Tibial artery (tissue), 4 donors: ENCODE measurements around the gene PLPP7.

Experiments used
- DNase-seq, 2 donors: peaks; one replicate each; pipeline ENCODE4 v3.0.0-alpha.2; 2019
- H3K27ac ChIP-seq, 2 donors: fragments of 200-600 bp; sonication (generic) in 1 of 2; 1 replicate in 1 of 2; 2 replicates in 1 of 2; pipeline ENCODE4 v1.5.1; 2018 to 2019; ENCODE audit warnings: mild to moderate bottlenecking in 1 of 2
- H3K27me3 ChIP-seq, 2 donors: fragments of 200-600 bp; sonication (generic) in 1 of 2; one replicate each; pipeline versions ENCODE4 v1.5.1 to v1.6.0; 2016 to 2019
- H3K36me3 ChIP-seq, 3 donors: fragments of 200-600 bp; sonication (generic) in 2 of 3; one replicate each; pipeline ENCODE4 v1.5.1; 2016 to 2019; ENCODE audit warnings: mild to moderate bottlenecking in 2 of 3
- H3K4me1 ChIP-seq, 4 donors: fragments of 200-600 bp; sonication (generic) in 2 of 4; 1 replicate in 3 of 4; 2 replicates in 1 of 4; pipeline ENCODE4 v1.5.1; 2016 to 2019
- H3K4me3 ChIP-seq, 2 donors: fragments of 200-600 bp; sonication (generic) in 1 of 2; 1 replicate in 1 of 2; 2 replicates in 1 of 2; pipeline ENCODE4 v1.5.1; 2018 to 2019; ENCODE audit warnings: mild to moderate bottlenecking in 2 of 2
- H3K9me3 ChIP-seq, 3 donors: fragments of 200-600 bp; sonication (generic) in 1 of 3; one replicate each; pipeline ENCODE4 v1.5.1; 2016 to 2019
- intact Hi-C: fragments of 100-400 bp; cut with DNase I; formaldehyde crosslinking; loops from one replicate; pipeline ENCODE4 v1.15.0; 2023; ENCODE audit warnings: low total_unique reads
- TF ChIP-seq, protein P1 (sequence below), 2 experiments: fragments of 200-600 bp in 1 of 2; fragments of 450-650 bp in 1 of 2; IDR thresholded peaks; one replicate each; pipeline ENCODE4 v1.5.1; 2017 to 2019; ENCODE audit warnings: antibody characterized with exemption in 2 of 2, mild to moderate bottlenecking in 1 of 2, moderate library complexity in 1 of 2

Gene PLPP7

DNA sequence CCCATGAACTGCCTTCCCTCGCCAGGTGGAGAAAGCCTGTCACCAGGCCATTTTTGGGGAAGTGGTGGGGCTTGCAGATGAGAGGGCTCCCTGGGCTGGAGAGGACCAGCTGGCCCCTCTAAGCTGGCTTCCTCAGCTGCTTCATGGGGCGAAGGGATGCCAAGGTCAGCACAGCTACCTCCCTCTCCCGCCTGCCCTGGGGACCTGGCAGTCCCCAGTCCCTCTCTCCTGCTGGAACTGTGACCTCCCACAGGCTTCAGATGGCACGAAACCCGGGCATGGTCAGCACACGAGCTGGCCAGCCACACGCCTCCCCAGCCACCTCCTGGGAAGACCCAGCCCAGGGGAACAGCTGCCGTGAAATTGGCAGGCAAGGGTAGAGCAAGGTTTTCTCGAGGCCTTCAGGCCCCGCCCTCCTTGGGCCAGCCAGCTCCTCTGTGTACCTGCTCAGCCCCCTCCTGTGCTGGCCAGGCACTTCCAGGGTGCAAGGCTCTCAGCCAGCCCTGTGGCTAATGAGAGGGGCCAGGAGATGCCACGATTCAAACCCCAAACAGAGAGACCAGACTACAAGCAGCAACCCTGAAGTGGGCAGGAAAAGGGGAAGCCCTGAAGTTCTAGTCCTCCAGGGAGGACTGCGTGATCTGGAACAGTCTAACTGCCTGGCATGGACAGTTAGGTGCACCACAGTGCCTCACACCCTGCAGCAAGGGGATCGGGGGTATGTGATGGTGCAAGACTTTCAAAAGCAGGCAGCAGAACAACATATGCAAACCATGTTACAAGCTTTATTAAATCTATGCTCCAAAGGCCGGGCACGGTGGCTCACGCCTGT lies 12.9 kb downstream of the PLPP7 start:
- no peak overlapping the region for H3K4me3 ChIP-seq
- intact Hi-C loops, result no loop called here
- TF ChIP-seq, protein P1, sequence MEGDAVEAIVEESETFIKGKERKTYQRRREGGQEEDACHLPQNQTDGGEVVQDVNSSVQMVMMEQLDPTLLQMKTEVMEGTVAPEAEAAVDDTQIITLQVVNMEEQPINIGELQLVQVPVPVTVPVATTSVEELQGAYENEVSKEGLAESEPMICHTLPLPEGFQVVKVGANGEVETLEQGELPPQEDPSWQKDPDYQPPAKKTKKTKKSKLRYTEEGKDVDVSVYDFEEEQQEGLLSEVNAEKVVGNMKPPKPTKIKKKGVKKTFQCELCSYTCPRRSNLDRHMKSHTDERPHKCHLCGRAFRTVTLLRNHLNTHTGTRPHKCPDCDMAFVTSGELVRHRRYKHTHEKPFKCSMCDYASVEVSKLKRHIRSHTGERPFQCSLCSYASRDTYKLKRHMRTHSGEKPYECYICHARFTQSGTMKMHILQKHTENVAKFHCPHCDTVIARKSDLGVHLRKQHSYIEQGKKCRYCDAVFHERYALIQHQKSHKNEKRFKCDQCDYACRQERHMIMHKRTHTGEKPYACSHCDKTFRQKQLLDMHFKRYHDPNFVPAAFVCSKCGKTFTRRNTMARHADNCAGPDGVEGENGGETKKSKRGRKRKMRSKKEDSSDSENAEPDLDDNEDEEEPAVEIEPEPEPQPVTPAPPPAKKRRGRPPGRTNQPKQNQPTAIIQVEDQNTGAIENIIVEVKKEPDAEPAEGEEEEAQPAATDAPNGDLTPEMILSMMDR (IDR thresholded peaks at IDR 0.05), result no peak
- no peak overlapping the region for H3K27ac ChIP-seq
- peaks cover 0 to 4% (median 0%) of the 10 kb centered on the region in 3 donors for H3K36me3 ChIP-seq
- H3K4me1 ChIP-seq, result no peaks in the 10 kb centered on the region
- H3K9me3 ChIP-seq, result no peaks in the 10 kb centered on the region
- H3K27me3 ChIP-seq, result no peaks in the 10 kb centered on the region
- no peak for DNase-seq

- Histone ChIP-seq H3K4me1 (no peaks in the 10 kb centered on the region), H3K4me3 (no peak overlapping the region), H3K36me3 (peaks cover 0 to 4% (median 0%) of the 10 kb centered on the region in 3 donors), H3K9me3 (no peaks in the 10 kb centered on the region), H3K27me3 (no peaks in the 10 kb centered on the region), H3K27ac (no peak overlapping the region)
- DNase-seq, result no peak
- intact Hi-C loops, result no loop called here
- TF ChIP-seq, protein P1 (IDR thresholded peaks at IDR 0.05), result no peak
Measured at GRCh38 chr9:131303381-131304321, 14.1 kb downstream of the PLPP7 start.

DNA sequence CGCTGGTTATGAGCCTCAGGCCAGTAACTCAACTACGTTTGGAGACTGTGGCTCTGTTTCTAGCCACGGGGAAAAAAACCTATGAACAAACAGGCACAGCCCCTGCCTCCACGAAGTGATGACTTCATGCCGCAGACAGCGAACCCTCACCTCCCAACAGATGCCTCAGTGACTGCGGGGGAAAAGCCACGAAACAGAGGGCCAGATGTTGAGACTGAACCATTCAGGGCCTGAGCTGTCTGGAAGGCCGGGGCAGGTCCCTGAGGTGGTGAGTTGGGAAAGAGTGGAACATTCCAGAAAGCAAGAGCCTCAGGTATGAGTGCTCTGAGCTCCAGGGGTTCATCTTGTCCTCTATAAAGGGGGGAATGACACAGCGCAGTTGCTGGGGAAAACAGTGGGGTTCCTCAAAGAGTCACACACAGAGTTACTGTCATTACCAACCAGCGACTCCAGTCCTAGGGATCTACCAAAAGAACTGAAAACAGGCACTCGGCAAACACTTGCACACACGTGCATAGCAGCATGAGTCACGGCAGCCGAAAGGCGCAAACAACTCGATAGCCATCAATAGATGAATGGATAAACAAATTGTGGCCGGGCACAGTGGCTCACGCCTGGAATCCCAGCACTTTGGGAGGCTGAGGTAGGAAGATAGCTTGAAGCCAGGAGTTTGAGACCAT lies 15.3 kb downstream of the PLPP7 start:
- Histone ChIP-seq H3K4me3 (no peak overlapping the region), H3K27me3 (no peaks in the 10 kb centered on the region), H3K27ac (no peak overlapping the region), H3K36me3 (peaks cover 0 to 4% (median 0%) of the 10 kb centered on the region in 3 donors), H3K4me1 (no peaks in the 10 kb centered on the region), H3K9me3 (no peaks in the 10 kb centered on the region)
- TF ChIP-seq, protein P1 (IDR thresholded peaks at IDR 0.05), result no peak
- intact Hi-C loops, result no loop called here
- no peak for DNase-seq

- intact Hi-C loops, result no loop called here
- H3K9me3 ChIP-seq, result no peaks in the 10 kb centered on the region
- peaks cover 0 to 4% (median 0%) of the 10 kb centered on the region in 3 donors for H3K36me3 ChIP-seq
- TF ChIP-seq, protein P1 (IDR thresholded peaks at IDR 0.05), result no peak
- H3K4me3 ChIP-seq, result no peak overlapping the region
- no peaks in the 10 kb centered on the region for H3K27me3 ChIP-seq
- DNase-seq, result no peak
- no peak overlapping the region for H3K27ac ChIP-seq
- peaks cover 0 to 2% (median 0%) of the 10 kb centered on the region in 4 donors for H3K4me1 ChIP-seq
Measured at GRCh38 chr9:131306397-131307004, 17.0 kb downstream of the PLPP7 start.

DNA sequence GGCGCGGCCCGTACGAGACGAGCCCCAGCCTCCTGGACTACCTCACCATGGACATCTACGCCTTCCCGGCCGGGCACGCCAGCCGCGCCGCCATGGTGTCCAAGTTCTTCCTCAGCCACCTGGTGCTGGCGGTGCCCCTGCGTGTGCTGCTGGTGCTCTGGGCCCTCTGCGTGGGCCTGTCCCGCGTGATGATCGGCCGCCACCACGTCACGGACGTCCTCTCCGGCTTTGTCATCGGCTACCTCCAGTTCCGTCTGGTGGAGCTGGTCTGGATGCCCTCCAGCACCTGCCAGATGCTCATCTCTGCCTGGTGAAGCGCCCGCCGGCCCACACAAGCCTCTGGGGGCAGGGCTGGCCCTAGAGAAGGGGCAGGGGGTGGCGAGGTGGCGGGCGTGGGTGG lies 18.5 kb downstream of the PLPP7 start:
- H3K4me3 ChIP-seq, result no peak overlapping the region
- H3K27me3 ChIP-seq, result no peaks in the 10 kb centered on the region
- intact Hi-C loops, result no loop called here
- H3K36me3 ChIP-seq, result peaks cover 0 to 4% (median 0%) of the 10 kb centered on the region in 3 donors
- TF ChIP-seq, protein P1 (IDR thresholded peaks at IDR 0.05), result no peak
- peaks cover 0 to 2% (median 0%) of the 10 kb centered on the region in 4 donors for H3K4me1 ChIP-seq
- H3K9me3 ChIP-seq, result no peaks in the 10 kb centered on the region
- H3K27ac ChIP-seq, result no peak overlapping the region
- no peak for DNase-seq
